SK-N-MC (cell line): Measurements from ENCODE around the gene SLC28A3.

Source experiments
- EZH2 ChIP-seq: fragments of 200-600 bp; sonication (generic); IDR thresholded peaks from one replicate; pipeline ENCODE4 v1.6.1; 2017; ENCODE audit warnings: antibody characterized with exemption
- FOXP2 ChIP-seq: optimal IDR thresholded peaks from 2 replicates; pipeline ENCODE3; 2011; ENCODE audit warnings: mild to moderate bottlenecking, moderate library complexity; ENCODE audit not compliant: insufficient read depth; ENCODE audit errors: extremely low read length, control extremely low read depth
- POLR2AphosphoS5 ChIP-seq: IDR thresholded peaks from 2 replicates; pipeline ENCODE4 v1.6.1; 2012; ENCODE audit warnings: mild to moderate bottlenecking, low read depth, low read length, borderline replicate concordance

- TF ChIP-seq EZH2 (no peak), POLR2AphosphoS5 (no peak), FOXP2 (no peak)
Measured at GRCh38 chr9:84235511-84235910, 105.0 kb downstream of the SLC28A3 start.
